ENCODE measurements around the gene GRPR.

- no peak for TF ChIP-seq HCFC1 (IDR thresholded peaks at IDR 0.05; ENCODE audit: low read depth, low read length)
- no peak for TF ChIP-seq EP300 (IDR thresholded peaks at IDR 0.05; ENCODE audit: low read depth in 2 of 2, low read length in 2 of 2)
- no peak for TF ChIP-seq EP300 (CRISPR knock-in tag; IDR thresholded peaks at IDR 0.05; ENCODE audit: borderline replicate concordance)
- TF ChIP-seq CTCF (CRISPR knock-in tag; IDR thresholded peaks at IDR 0.05): no peak
- TF ChIP-seq POLR2A (IDR thresholded peaks at IDR 0.05; ENCODE audit: insufficient read depth in 1 of 2, low read depth in 2 of 2, low read length in 2 of 2): no peak
- no peak for TF ChIP-seq GATAD2A (CRISPR knock-in tag; IDR thresholded peaks at IDR 0.05)
- no peak for TF ChIP-seq POLR2AphosphoS5 (IDR thresholded peaks at IDR 0.05; ENCODE audit: low read depth, low read length)
- TF ChIP-seq CHD2 (IDR thresholded peaks at IDR 0.05; ENCODE audit: low read depth, low read length): no peak
- TF ChIP-seq SMARCC2 (IDR thresholded peaks at IDR 0.05): no peak
Measured at GRCh38 chrX:16134936-16135335, 11.6 kb downstream of the GRPR start.

Data from HepG2 (cell line).